DLD1 (cell line): ENCODE results near the gene SH3GLB2.

ENCODE experiments used
- in situ Hi-C: cut with HindIII; loops from 2 replicates; pipeline ENCODE4 v1.10.0; 2017; ENCODE audit warnings: low sequenced_read_pairs

The SH3GLB2 gene

GRCh38 chr9:129028192-129028966, at the start of gene SH3GLB2:
Gene SH3GLB2, minus strand, starts transcription at chr9:129028331. Its CDS starts 177 bp downstream, at chr9:129028154.
- in situ Hi-C loops = no loop called here

- in situ Hi-C loops = no loop called here
These were observed 49.1 kb upstream of the SH3GLB2 start for GRCh38 chr9:129077236-129077635.

- in situ Hi-C loops = no loop called here
These were observed 48.5 kb upstream of the SH3GLB2 start for GRCh38 chr9:129076640-129077037.

DNA sequence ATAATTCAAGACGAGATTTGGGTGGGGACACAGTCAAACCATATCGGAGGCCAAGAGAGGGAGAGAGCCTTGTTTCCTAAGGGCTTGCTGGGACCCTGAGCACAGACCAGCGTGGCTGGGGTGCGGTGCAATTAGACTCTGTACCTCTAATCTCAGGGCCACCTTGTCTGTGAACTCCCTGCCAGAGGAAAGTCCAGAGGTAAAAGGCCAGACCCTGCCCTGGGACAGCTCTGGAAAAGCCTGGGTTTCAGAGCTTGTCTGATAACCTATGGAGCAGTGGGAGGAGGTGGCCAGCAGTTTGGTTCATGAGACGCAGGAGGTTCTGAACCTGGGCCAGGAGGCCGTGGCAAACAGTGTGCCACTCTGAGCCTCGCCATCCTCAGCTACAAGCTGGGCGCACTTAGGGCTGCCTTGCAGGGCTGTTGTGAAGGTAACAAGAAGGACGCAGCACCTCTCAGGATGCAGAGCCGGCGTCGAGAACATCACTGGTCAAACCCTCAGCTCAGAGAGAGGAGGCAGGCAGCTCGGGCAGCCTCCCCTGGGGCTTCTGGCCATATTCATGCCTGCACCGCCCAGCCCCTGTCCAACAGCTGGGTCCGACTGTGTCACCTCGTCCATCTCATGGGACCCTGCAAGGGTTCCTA, 48.0 kb upstream of the SH3GLB2 start:
- in situ Hi-C loops = no loop called here

GRCh38 chr9:129074106-129074505, 46.0 kb upstream of the SH3GLB2 start:
- in situ Hi-C loops = no loop called here

GRCh38 chr9:129073404-129073803, 45.3 kb upstream of the SH3GLB2 start:
- in situ Hi-C loops = no loop called here

DNA sequence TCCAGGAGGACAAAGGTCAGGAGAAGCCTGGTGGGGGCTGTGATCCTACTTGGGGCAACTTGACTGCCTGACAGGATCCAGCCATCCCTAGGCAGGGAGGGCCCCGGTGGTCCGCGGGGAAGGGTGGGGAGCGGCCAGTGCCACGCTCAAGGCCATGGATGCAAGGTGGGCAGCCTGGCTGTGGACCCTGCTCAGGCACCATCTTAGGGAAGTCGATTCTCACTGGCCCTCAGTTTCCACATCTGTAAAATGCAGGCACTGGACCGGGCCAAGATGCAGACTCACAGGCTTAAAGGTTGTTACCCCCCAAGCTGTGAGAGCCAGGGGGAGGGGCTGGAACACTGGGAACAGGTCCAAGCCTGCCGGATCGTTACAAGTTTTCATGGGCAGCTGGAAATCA, 44.0 kb upstream of the SH3GLB2 start:
- in situ Hi-C loops = no loop called here

GRCh38 chr9:129071526-129072126, 43.5 kb upstream of the SH3GLB2 start:
- in situ Hi-C loops = no loop called here

GRCh38 chr9:129070696-129071525, 42.8 kb upstream of the SH3GLB2 start:
- in situ Hi-C loops = no loop called here

GRCh38 chr9:129069862-129070641, 41.9 kb upstream of the SH3GLB2 start:
- in situ Hi-C loops = no loop called here

DNA sequence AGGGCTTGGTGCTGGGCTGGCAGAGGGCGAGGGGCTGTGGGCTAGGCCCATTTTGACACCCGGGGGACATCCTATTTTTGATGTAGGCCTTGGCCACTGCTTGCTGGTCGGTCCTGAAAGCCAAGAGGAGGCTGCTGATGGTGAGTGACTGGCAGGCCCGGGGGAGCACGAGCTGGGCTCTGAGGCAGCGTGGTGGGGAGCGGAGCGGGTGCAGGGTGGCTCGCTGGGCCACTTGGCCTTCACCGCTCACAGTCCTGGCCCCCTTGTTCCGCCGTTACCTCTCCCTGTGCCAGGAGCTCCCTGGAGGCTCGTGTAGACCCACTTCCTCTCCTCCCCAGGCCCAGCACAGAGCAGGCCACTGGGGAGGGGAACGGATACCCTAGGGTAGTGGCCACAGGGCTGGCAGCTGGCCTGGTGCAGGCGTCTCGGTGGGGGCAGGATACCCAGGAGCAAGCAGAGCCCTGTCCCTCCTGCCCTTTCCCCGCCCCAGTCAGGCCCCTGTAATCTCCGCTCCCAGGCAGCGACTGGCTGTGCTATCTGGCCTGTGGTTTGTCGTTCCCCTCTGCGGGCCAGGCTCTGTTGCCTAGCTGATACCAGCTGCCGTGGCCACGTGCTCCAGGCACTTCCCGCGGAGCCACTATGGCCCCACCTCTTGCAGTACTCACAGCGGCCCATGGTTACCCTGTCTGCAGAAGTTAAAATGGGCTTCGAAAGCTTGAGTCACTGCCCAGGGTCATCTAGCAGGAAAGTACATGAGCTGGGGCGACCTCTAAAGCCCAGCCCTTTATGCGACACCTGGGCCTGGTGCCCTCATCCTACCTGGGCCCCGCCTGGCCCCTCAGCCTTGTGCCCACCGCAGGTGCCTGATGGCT, 41.1 kb upstream of the SH3GLB2 start:
- in situ Hi-C loops = no loop called here

- in situ Hi-C loops = no loop called here
These were observed 40.0 kb upstream of the SH3GLB2 start for GRCh38 chr9:129068110-129068509.

- in situ Hi-C loops = no loop called here
These were observed 36.4 kb upstream of the SH3GLB2 start for GRCh38 chr9:129064499-129064908.

- in situ Hi-C loops = no loop called here
These were observed 34.9 kb upstream of the SH3GLB2 start for GRCh38 chr9:129063061-129063460.

- in situ Hi-C loops = no loop called here
These were observed 32.9 kb upstream of the SH3GLB2 start for GRCh38 chr9:129060991-129061390.

GRCh38 chr9:129059796-129060785, 32.0 kb upstream of the SH3GLB2 start:
- in situ Hi-C loops = no loop called here

- in situ Hi-C loops = no loop called here
These were observed 31.0 kb upstream of the SH3GLB2 start for GRCh38 chr9:129058965-129059795.
